Stimulated activated CD4-positive, alpha-beta T cell treated with anti-CD3 and anti-CD28 coated beads, Interleukin-2, amount 100 ng/mL, for 24 hours (primary cell): ENCODE results near the gene SLC35E2B.
"Not testable (repeated sequence)": the region's sequence is repeated elsewhere in the genome, so short reads cannot be mapped to it uniquely, and the experiment has no call there.

Experiments used
- DNase-seq, 2 donors: peaks; one replicate each; pipeline ENCODE4 v3.0.0-alpha.2; 2020

Gene SLC35E2B

GRCh38 chr1:1637479-1637875 is 55.1 kb downstream of the SLC35E2B start:
- not testable (repeated sequence) for DNase-seq

- DNase-seq = not testable (repeated sequence)
Observed at GRCh38 chr1:1636621-1637478, 55.7 kb downstream of the SLC35E2B start.

DNA sequence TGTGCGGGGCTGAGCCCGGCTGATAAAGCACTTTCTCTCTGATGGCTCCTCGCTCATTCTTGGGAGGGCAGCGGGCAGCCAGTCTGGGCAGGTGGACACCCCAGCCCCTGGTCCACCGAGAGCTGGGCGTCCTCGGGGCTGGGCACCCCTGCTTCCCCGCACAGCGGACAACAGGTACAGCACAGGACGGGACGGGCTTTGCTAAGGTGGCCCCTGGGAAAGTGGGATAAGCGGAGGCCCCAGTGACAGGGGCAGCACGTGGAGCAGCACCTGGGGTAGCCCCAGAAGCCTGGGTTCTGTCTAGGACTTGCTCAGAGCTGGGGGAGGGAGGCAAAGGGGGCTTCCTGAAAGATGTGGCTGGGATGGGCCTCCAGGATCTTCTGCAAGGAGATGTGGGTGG is 58.0 kb downstream of the SLC35E2B start:
- not testable (repeated sequence) for DNase-seq

DNA sequence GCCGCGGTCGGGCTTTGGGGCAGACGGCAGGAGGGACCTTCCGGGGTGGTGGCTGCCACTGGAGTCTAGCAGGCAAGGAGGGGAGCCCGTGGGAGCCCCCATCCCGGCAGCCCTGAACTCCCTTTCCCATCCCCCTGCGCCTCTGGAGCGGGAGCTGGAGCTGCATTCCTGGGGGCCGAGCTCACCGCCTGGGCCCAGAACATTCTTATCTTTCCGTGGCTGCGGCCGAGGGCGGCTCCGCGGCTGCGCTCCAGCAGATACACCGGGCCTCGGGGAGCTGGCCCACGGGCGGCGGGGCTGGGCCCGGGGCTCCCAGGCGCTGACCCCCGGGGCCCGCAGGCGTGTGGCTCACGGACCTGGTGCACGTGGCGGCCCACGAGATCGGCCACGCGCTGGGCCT is 59.2 kb downstream of the SLC35E2B start:
- DNase-seq = not testable (repeated sequence)

- DNase-seq = no peak
Observed at GRCh38 chr1:1631782-1632420, 60.7 kb downstream of the SLC35E2B start, which contains the start of gene MMP23B. Gene MMP23B, plus strand, starts transcription at chr1:1632173. Its CDS starts 46 bp downstream, at chr1:1632219.

DNA sequence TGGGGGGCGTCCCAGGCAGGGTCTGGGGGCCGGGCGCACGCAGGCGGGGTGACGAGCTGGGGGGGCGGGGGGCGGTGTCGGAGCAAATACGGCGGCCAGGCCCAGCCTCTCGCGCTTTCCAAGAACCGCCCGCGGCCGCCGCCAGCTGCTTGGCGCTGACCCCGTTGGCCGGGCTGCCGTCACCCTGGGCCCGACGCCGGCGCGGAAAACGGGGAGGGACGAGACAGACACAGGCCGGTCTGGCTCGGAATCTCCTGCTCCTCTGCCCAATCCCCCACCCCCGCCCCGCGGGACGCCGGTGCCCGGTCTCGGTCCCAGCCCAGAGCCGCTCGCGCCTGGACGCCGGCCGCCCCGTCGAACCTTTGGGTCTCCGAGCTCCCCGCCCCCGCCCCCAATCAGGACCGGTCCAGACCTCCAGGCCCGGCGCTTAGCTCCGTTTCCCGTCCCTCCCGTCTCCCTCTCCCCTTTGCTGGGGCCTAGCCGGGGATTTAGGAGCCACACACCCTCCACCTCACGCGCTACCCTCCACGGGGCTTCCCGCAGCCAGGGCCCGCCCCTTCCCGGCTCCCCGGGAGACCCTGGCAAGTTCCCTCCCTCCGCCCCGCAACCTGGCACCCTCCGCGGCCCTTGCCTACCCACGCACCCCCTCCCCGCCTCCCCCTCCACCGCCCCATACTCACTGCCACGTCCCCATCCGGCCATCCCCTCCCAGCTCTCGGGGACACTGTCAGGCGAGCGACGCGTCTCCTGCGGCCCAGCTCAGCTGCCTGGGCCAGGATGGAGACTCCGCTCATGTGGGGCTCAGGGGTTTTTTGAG is 61.4 kb downstream of the SLC35E2B start:
- no peak for DNase-seq

DNA sequence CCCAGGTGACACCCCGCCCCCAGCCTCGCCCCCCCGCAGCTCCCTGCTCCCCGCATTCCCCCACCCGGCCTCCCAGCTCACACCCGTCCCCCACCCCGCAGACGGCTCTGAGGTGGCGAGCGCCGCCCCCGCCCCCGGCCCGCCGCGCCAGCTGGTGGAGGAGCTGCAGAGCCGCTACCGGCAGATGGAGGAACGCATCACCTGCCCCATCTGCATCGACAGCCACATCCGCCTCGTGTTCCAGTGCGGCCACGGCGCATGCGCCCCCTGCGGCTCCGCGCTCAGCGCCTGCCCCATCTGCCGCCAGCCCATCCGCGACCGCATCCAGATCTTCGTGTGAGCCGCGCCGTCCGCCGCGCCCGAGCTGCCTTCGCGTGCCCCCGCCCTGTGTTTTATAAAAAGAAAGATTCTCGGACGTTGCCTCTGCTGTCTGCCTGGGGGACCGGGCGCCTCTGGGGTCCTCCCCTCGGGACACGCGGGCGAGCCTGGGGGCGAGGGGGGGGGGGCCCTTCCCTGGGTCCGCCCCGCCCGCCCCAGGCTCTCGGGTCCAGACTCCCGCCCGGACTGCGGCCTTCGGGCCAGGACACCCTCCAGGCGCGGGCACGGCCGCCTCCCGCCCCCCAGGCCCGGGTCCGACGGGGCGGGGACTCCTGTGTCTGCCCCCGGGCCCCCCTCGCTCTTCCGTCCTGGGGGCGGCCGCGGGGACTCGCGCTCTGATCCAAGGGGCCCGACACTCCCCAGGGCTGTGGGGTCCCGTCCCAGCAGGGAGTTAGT is 62.2 kb downstream of the SLC35E2B start:
- DNase-seq = peak; percentile 88 to 89

DNA sequence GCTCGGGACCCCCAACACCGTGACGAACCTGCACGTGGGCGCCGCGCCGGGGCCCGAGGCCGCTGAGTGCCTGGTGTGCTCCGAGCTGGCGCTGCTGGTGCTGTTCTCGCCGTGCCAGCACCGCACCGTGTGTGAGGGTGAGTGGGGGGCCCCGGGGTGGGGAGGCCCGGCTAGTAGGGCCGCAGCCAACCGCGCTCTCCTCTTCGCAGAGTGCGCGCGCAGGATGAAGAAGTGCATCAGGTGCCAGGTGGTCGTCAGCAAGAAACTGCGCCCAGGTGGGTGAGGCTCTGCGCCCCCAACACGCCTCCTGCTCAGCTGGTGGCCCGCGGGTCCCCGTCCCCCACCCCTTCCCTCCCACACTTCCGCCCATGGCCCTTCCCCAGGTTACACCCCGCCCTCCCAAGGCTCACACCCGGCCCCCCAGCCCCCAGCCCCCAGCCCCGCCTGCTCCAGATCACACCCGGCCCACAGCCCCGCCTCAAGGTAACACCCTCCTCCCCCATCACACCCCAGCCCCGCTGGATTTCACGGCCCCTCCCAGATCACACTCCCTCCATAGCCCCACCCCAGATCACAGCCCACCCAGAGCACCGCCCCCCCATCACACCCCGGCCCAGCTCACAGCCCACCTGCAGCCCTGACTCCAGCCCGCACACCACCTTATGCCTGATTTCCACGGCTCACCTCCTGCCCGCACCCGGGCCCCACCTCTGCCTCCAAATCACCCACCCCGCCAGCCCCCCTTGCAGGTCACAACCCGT is 63.0 kb downstream of the SLC35E2B start:
- peak; percentile 55 to 63 for DNase-seq

DNA sequence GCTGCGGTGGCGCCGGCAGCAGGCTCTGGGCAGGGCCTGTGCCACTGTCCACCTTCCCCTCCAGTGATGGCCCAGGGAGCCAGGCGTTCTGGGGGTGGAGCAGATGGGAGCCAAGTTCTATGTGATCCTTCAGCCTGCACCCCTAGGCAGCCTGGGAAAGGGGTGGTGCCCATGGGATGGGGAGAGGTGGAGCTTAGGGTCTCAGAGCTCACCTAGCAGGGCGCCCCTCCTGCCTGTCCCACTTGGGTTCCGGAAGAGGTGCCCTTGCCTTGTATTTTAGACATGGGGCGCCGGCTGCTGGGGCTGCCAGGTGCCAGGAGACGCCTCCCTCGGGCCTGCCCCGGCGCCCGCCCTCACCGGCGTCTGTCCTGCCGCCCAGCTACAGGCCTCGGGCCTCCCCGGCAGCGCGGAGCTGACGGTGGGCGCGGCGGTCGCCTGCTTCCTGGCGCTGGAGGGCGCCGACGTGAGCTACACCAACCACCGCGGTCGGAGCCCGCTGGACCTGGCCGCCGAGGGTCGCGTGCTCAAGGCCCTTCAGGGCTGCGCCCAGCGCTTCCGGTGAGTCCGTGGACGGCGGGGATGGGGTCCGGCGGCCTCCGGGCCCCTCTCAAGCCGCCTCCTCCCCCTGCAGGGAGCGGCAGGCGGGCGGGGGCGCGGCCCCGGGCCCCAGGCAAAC is 63.7 kb downstream of the SLC35E2B start:
- DNase-seq = peak; percentile 46 to 57

- DNase-seq = no peak
Observed at GRCh38 chr1:1627829-1628753, 64.5 kb downstream of the SLC35E2B start.

DNA sequence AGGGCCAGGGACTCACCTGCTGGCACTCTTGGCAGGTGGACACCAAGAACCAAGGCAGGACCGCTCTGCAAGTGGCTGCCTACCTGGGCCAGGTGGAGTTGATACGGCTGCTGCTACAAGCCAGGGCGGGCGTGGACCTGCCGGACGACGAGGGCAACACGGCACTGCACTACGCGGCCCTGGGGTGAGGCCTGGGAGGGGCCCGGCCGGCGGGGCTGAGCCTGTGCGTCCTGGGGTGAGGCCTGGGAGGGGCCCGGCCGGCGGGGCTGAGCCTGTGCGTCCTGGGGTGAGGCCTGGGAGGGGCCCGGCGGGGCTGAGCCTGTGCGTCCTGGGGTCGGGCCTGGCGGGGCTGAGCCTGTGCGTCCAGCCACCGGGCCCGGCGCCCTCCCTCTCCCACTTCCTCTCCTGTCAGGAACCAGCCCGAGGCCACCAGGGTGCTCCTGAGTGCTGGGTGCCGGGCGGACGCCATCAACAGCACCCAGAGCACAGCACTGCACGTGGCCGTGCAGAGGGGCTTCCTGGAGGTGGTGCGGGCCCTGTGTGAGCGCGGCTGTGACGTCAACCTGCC is 65.2 kb downstream of the SLC35E2B start:
- DNase-seq = no peak

DNA sequence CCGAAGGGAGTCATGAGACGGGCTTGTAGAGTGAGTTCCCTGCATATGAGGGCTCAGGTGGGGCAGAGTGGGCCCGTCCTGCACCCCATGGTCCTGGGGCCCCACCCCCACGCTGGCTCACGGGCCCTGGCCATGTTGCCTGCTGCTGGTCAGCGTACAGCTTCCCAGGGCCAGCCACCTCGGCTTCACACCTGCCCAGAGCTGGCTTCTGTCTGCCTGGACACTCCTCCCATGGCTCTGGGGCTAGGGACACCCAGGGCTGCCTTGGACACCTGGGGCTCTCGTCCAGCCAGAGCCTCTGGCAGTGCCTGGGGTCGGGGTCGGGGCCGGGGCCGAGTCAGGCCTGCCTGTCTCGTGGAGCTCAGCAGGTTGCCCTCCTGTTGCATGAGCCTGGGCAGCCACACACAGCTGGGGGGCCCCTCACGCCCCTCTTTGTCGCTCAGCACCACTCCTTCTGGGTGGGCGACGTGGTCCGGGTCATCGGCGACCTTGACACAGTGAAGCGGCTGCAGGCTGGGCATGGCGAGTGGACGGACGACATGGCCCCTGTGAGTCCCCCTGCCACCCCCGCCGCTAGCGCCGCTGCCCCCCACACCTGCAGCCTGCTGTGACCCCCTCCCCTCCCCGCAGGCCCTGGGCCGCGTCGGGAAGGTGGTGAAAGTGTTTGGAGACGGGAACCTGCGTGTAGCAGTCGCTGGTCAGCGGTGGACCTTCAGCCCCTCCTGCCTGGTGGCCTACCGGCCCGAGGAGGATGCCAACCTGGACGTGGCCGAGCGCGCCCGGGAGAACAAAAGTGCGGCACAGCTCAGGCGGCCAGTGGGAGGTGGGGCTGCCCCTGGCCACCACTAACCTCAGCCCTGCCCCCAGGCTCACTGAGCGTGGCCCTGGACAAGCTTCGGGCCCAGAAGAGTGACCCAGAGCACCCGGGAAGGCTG is 66.1 kb downstream of the SLC35E2B start:
- DNase-seq = no peak

- no peak for DNase-seq
Observed at GRCh38 chr1:1625824-1626206, 66.8 kb downstream of the SLC35E2B start.

DNA sequence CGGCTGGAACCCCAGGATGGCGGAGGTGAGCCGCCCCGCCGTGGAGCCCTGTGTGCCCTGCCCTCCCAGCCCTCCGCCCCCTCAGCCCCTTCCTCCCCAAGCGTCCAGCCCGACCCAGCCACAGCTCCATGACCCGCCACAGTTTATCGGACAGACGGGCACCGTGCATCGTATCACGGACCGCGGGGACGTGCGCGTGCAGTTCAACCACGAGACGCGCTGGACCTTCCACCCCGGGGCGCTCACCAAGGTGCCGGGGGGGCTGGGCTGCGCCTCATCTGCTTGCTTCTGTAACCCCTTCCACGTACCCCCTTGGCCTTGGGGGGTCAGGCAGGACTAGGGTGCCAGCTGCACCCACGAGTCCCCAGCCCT is 67.2 kb downstream of the SLC35E2B start:
- DNase-seq = no peak

DNA sequence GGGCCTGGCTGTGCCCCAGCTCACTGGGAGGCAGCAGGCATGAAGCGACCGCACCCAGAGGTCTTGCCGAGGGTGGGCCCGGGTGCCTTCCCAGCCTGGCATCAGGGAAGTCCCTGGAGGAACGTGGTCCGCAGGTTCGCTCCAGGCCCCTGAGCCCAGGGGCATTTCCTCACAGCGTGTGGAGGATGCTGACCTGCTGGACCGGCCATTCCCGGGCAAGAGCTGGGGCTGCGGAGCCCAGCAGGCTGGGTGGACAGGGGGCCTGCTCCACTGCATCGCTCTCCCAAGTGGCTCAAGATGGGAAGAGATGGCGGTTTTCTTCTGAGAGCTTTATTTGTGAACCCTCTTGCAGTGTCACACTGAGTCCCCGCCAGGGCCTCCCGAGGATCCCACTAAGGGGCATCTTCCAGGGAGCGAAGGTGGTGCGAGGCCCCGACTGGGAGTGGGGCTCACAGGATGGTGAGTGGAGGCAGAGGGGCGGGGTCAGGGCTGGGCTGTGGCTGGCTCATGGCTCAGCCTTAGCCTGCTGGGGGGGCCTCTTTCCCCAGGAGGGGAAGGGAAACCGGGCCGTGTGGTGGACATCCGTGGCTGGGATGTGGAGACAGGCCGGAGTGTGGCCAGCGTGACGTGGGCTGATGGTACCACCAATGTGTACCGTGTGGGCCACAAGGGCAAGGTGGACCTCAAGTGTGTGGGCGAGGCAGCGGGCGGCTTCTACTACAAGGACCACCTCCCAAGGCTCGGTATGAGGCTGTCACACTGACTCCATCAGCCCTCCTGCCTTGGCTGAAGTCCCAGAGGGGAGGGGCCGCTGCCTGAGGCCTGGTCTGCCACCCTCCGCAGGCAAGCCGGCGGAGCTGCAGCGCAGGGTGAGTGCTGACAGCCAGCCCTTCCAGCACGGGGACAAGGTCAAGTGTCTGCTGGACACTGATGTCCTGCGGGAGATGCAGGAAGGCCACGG is 67.9 kb downstream of the SLC35E2B start:
- DNase-seq = no peak

GRCh38 chr1:1623631-1624442 is 68.8 kb downstream of the SLC35E2B start:
- no peak for DNase-seq
